Thoracic aorta endothelial cell (primary cell): ENCODE data around the gene FHL2. TPM values are rescaled to one million over a fixed set of nuclear protein-coding genes. Genes with fewer than 3 reads are reported as not detected.

Experiments used
- total RNA-seq: library from RNA; depleted of rRNA; stranded (reverse); fragments of >200 nt; gene quantifications from 2 replicates; pipeline ENCODE4 v1.2.3, GENCODE V29; 2012

The FHL2 gene, protein sequence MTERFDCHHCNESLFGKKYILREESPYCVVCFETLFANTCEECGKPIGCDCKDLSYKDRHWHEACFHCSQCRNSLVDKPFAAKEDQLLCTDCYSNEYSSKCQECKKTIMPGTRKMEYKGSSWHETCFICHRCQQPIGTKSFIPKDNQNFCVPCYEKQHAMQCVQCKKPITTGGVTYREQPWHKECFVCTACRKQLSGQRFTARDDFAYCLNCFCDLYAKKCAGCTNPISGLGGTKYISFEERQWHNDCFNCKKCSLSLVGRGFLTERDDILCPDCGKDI
- 81.8 and 110 TPM in 2 replicates for total RNA-seq

DNA sequence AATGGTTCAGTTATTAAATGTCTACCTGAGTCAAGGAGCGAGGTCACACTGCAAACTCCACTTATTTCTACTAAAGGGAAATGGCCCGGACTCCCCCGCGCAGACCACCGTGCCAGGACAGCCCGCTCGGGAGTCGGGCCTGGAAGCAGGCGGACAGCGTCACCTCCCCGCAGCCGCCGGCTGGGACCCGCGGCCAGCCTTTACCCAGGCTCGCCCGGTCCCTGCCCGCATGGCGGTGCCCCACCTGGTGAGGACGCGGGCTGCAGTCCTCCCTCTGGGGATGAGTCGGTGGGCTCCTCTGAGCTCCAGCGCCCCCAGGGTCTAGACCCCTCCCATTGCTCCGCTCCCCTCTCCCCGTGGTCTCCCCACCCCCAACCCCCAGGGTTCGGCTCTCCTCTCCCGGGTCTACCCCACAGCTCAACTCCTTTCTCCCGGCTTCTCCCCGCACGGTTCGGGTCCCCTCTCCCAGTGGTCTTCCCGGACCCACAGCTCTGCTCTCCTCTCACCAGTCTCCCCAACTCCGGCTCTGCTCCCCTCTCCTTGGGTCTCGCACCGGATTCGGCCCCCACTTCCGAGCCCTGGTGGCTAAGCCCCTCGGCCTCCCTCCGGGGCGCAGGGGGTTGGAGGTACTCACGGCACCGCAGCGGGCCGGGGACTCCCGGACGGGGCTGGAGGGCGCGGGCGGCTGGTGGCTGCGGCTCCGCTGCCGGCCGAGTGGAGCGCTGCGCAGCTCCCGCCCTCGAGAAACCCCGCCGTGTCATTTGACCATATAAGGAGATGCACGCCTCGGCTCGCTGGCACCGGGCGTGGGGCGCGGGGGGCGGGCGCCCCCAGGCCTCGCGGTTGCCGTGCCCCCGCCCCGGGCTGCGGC is at the start of gene FHL2:
FHL2 (minus strand) TSS at position 716 of the 871 bp plus-strand sequence. CDS start 12,535 bp downstream, outside the sequence.

DNA sequence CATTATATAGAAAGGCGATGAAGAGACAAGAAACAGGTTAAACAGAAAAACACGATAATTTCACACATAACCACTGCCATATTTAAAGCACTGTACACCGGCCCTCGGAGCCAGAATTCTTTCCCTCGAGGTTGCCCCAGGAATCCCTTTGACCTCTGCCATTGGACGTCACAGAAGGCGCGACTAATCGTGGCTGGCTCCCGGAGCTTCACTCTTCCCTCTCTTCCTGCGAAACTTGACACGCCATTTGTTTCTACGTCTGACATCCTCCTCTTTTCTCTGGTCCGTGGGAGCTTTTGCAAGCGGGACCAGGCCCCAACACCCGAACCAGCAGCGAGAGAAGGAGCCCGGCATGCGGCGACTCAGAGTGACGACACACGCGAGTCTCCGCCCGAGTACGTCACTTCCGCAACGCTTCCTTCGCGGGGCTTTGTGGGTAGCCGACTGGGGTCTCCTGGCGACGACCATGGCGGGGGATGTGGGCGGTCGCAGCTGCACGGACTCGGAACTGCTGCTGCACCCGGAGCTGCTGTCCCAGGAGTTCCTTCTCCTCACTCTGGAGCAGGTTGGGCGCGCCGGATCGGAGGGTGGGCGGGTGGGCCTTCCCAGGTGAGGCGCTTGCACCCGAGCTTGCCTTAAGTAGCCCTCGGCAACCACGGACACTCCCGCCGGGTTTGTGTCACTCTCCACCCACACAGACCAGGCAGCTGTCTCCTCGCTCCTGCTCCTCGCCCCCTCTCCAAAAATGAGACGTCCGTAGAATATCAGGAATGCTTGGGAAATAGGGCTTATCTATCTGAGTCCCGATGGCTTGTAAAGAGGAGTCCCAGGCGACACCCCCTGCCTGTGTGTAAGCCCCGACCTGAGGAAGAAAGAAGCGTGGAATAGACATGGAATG is 61.5 kb downstream of the FHL2 start, which contains the start of gene C2orf49:
C2orf49 (plus strand) TSS at position 419 of the 898 bp plus-strand sequence; CDS start at position 467, 48 bp downstream.

DNA sequence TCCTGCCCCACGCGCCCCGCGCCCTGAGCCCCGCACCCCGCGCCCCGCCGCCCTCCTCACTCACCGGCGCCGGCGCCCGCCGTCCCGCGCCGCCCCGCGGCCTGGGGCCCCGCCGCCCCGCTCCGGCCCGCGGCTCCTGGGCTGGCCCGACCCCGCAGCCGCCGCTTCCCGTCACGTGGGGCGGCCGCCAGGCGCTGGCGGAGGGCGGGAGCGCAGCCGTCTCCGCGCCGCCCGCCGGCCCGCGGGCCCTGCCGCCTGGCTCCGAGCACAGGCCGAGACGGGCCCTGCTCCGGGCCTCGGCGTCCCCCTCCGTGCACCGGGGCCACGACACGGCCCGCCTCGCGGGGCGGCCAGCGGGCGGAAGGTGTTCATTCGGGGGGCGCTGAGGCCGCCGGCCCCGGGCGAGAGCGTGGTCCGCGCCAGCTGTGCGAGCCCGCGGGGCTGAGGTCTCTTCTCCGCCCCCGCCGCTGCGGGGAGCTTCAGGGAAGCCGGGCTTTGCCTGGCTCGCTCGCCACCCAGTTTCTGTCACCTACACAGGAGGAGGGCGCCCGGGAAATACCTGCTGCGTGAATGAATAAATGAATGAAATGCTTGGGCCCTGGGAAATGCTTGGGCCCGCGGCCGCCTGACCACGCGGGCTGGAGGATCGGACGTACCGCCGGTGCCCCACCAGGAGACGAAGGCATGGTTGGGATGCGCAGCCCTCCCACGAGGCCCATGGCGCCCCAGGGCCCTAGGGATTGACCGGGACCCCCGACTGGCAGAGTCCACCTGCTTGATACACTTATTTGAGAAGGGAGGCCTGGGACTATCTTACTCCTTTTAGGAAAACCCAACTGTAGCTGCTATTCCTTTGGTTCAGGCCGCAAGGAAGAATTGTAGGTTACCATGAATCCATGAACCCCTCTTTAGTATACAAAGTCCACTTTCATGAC is 69.0 kb downstream of the FHL2 start, which contains the start of gene TGFBRAP1:
TGFBRAP1 (minus strand) TSS at position 175 of the 935 bp plus-strand sequence. CDS start 21,434 bp downstream, outside the sequence.

Other genes starting within 250 kb of the FHL2 start
- gene GPR45, start 157.3 kb downstream of the FHL2 start, total RNA-seq = not detected in 2 replicates
- gene TGFBRAP1, start 69.3 kb downstream of the FHL2 start, total RNA-seq = 40.0 and 41.6 TPM in 2 replicates
- gene C2orf49, start 61.5 kb downstream of the FHL2 start, total RNA-seq = 17.1 and 19.0 TPM in 2 replicates